ENCODE results near the gene MDM1. TPM values are rescaled to one million over a fixed set of nuclear protein-coding genes. Genes with fewer than 3 reads are reported as not detected.

Gene MDM1
- total RNA-seq, 1 experiment from 2014 or later, result 14.0 TPM

- ChIA-PET CTCF (no interaction called here), POLR2A (ENCODE audit: unreplicated experiment) (no interaction called here)
- Histone ChIP-seq H3K9me3 (ENCODE audit: insufficient read depth, low read depth) (no peaks in the 10 kb centered on the region), H3F3A (ENCODE audit: insufficient read depth, low read depth) (peaks cover 24% of the 10 kb centered on the region), H3K27ac (no peak overlapping the region), H2AFZ (no peak overlapping the region), H3K4me2 (no peak overlapping the region), H4K20me1 (ENCODE audit: insufficient read depth) (no peaks in the 10 kb centered on the region), H3K4me1 (replicated peaks; ENCODE audit: insufficient read depth) (peaks cover 19% of the 10 kb centered on the region), H3K9me2 (ENCODE audit: insufficient read depth) (no peaks in the 10 kb centered on the region), H3K79me2 (ENCODE audit: low read depth) (no peaks in the 10 kb centered on the region), H3K36me3 (ENCODE audit: low read depth) (no peaks in the 10 kb centered on the region), H3K4me3 (no peak overlapping the region), H3K27me3 (ENCODE audit: insufficient read depth, low read depth) (no peaks in the 10 kb centered on the region)
- BruUV-seq (replicated peaks), result no TSS peak
- no peak for DNase-seq
- intact Hi-C loops (cut with micrococcal nuclease; ENCODE audit: unreplicated experiment), result loop anchor here (10.0 kb wide), 1 partner anchor 443 kb away; the partner anchor contains the start of gene MDM2
- TF ChIP-seq EZH2 (IDR thresholded peaks at IDR 0.05; ENCODE audit: low read depth), result no peak
- TF ChIP-seq CTCF (conservative IDR thresholded peaks at IDR 0.05), result no peak
Observed at GRCh38 chr12:68361953-68362352, 29.8 kb upstream of the MDM1 start.

- Histone ChIP-seq H3K4me3 (no peak overlapping the region), H3K4me1 (replicated peaks; ENCODE audit: insufficient read depth) (peaks cover 9% of the 10 kb centered on the region), H3K27ac (no peak overlapping the region), H3K9me3 (ENCODE audit: insufficient read depth, low read depth) (no peaks in the 10 kb centered on the region), H3K27me3 (ENCODE audit: insufficient read depth, low read depth) (no peaks in the 10 kb centered on the region), H2AFZ (no peak overlapping the region), H3K4me2 (no peak overlapping the region), H3F3A (ENCODE audit: insufficient read depth, low read depth) (peaks cover 11% of the 10 kb centered on the region), H3K36me3 (ENCODE audit: low read depth) (no peaks in the 10 kb centered on the region), H3K9me2 (ENCODE audit: insufficient read depth) (no peaks in the 10 kb centered on the region), H3K79me2 (ENCODE audit: low read depth) (no peaks in the 10 kb centered on the region), H4K20me1 (ENCODE audit: insufficient read depth) (no peaks in the 10 kb centered on the region)
- no TSS peak for BruUV-seq (replicated peaks)
- DNase-seq, result no peak
- CTCF ChIA-PET, result interaction anchor here (0.6 kb wide), 1 partner anchor 120 kb away, joined by 6 read pairs; no protein-coding TSS in a partner anchor
- TF ChIP-seq EZH2 (IDR thresholded peaks at IDR 0.05; ENCODE audit: low read depth) (no peak), CTCF (conservative IDR thresholded peaks at IDR 0.05) (no peak)
- intact Hi-C loops (cut with micrococcal nuclease; ENCODE audit: unreplicated experiment), result loop anchor here (5.0 to 10.0 kb wide), 2 partner anchors 308 to 445 kb away; partner anchors contain the start of gene MDM2
- POLR2A ChIA-PET (ENCODE audit: unreplicated experiment), result no interaction called here
Observed at GRCh38 chr12:68359674-68360073, 27.5 kb upstream of the MDM1 start.

- no peak overlapping the region for H3K4me3 ChIP-seq
- ChIA-PET POLR2A (ENCODE audit: unreplicated experiment) (interaction anchor here (0.6 kb wide), 2 partner anchors 261 to 1002 kb away, joined by 7 to 8 read pairs; no protein-coding TSS in a partner anchor), CTCF (interaction anchor here (0.6 kb wide), 2 partner anchors 221 to 318 kb away, joined by 5 to 9 read pairs; no protein-coding TSS in a partner anchor)
- no TSS peak for BruUV-seq (replicated peaks)
- H3K4me2 ChIP-seq, result no peak overlapping the region
- no peak overlapping the region for H2AFZ ChIP-seq
- TF ChIP-seq EZH2 (IDR thresholded peaks at IDR 0.05; ENCODE audit: low read depth) (no peak), CTCF (conservative IDR thresholded peaks at IDR 0.05) (peak; percentile 78)
- intact Hi-C loops (cut with micrococcal nuclease; ENCODE audit: unreplicated experiment), result loop anchor here (1.0 to 5.0 kb wide), 2 partner anchors 308 to 319 kb away; no protein-coding TSS in a partner anchor
- no peaks in the 10 kb centered on the region for H3K9me3 ChIP-seq (ENCODE audit: insufficient read depth, low read depth)
- H4K20me1 ChIP-seq (ENCODE audit: insufficient read depth), result no peaks in the 10 kb centered on the region
- no peak overlapping the region for H3K27ac ChIP-seq
- no peaks in the 10 kb centered on the region for H3K36me3 ChIP-seq (ENCODE audit: low read depth)
- H3K27me3 ChIP-seq (ENCODE audit: insufficient read depth, low read depth), result no peaks in the 10 kb centered on the region
- H3K9me2 ChIP-seq (ENCODE audit: insufficient read depth), result no peaks in the 10 kb centered on the region
- H3K79me2 ChIP-seq (ENCODE audit: low read depth), result no peaks in the 10 kb centered on the region
- H3F3A ChIP-seq (ENCODE audit: insufficient read depth, low read depth), result 0 out of 2 replicates have a peak, but pooled peaks cover 5% of the 10 kb centered on the region
- DNase-seq, result peak; percentile 48 to 61
- peaks cover under 1% of the 10 kb centered on the region for H3K4me1 ChIP-seq (replicated peaks; ENCODE audit: insufficient read depth)
Observed at GRCh38 chr12:68358532-68359485, 26.6 kb upstream of the MDM1 start.
